ENCODE measurements around the gene CEPT1.
A peak's percentile ranks its signal among the peaks of the same experiment; 100 is the strongest.
"Not testable (repeated sequence)": the region's sequence is repeated elsewhere in the genome, so short reads cannot be mapped to it uniquely, and the experiment has no call there.

The CEPT1 gene

GRCh38 chr1:111213412-111213811, 73.4 kb downstream of the CEPT1 start:
- DNase-seq: no peak

GRCh38 chr1:111214074-111214801, 74.2 kb downstream of the CEPT1 start:
- no peak for DNase-seq

- DNase-seq: no peak
Measured at GRCh38 chr1:111214884-111215283, 74.9 kb downstream of the CEPT1 start.

GRCh38 chr1:111215285-111215684, 75.3 kb downstream of the CEPT1 start:
- not testable (repeated sequence) for DNase-seq

- no peak for DNase-seq
Measured at GRCh38 chr1:111216751-111217150, 76.7 kb downstream of the CEPT1 start.

- DNase-seq: no peak
Measured at GRCh38 chr1:111217183-111217910, 77.3 kb downstream of the CEPT1 start.

GRCh38 chr1:111218701-111219556, 78.9 kb downstream of the CEPT1 start:
- DNase-seq: no peak

GRCh38 chr1:111219557-111220286, 79.7 kb downstream of the CEPT1 start:
- DNase-seq: no peak

- no peak for DNase-seq
Measured at GRCh38 chr1:111220302-111220890, 80.4 kb downstream of the CEPT1 start.

- DNase-seq: no peak
Measured at GRCh38 chr1:111221276-111221632, 81.2 kb downstream of the CEPT1 start.

GRCh38 chr1:111221633-111222291, 81.7 kb downstream of the CEPT1 start:
- DNase-seq: no peak

- DNase-seq: peak; percentile 62
Measured at GRCh38 chr1:111222308-111223125, 82.5 kb downstream of the CEPT1 start.

- no peak for DNase-seq
Measured at GRCh38 chr1:111223126-111223685, 83.2 kb downstream of the CEPT1 start.

- no peak for DNase-seq
Measured at GRCh38 chr1:111225091-111225490, 85.1 kb downstream of the CEPT1 start.

- DNase-seq: no peak
Measured at GRCh38 chr1:111225717-111226400, 85.8 kb downstream of the CEPT1 start.

GRCh38 chr1:111227434-111227833, 87.4 kb downstream of the CEPT1 start, which contains the start of gene CHI3L2:
TSS of gene CHI3L2 (plus strand) at chr1:111227713. CDS start at chr1:111227730, 17 bp downstream.
- DNase-seq: no peak

GRCh38 chr1:111227851-111228747, 88.1 kb downstream of the CEPT1 start:
- no peak for DNase-seq

- DNase-seq: no peak
Measured at GRCh38 chr1:111228748-111229126, 88.7 kb downstream of the CEPT1 start.

- DNase-seq: no peak
Measured at GRCh38 chr1:111232134-111232533, 92.1 kb downstream of the CEPT1 start.

Measured in COR-L47 (cell line).